ENCODE measurements around the gene PRAME. TPM values are rescaled to one million over a fixed set of nuclear protein-coding genes. Genes with fewer than 3 reads are reported as not detected.

PRAME gene
- total RNA-seq, 1 experiment from 2014 or later, result not detected

DNA sequence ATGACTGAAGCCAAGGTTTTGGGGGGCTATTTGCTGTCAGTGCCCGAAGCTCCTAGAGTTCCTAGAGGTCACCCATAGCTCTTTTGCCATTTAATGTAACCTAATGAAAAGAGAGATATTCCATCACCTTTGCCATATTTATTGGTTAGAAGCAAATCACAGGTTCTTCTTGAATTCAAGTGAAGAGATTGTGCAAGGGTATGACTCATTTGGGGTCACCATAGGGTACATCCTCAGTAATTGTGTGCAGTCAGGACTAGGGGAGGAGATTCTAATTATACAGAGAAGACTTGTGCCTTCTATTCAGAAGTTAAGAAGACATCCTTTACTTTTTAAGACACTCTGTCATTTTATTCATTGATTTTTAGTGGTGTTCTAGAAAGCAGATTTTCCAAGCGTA, 6.9 kb upstream of the PRAME start:
- intact Hi-C loops (cut with micrococcal nuclease; ENCODE audit: unreplicated experiment), result no loop called here
- no peaks in the 10 kb centered on the region for H3K9me3 ChIP-seq (ENCODE audit: insufficient read depth, low read depth)
- no TSS peak for BruUV-seq (replicated peaks)

GRCh38 chr22:22558071-22558971, 744 bp downstream of the PRAME start:
- CTCF ChIA-PET, result no interaction called here
- no TSS peak for BruUV-seq (replicated peaks)
- POLR2A ChIA-PET (ENCODE audit: unreplicated experiment), result no interaction called here
- Histone ChIP-seq H3K36me3 (ENCODE audit: low read depth) (no peaks in the 10 kb centered on the region), H3K27ac (no peak overlapping the region), H3K9me2 (ENCODE audit: insufficient read depth) (no peaks in the 10 kb centered on the region), H3K4me3 (no peak overlapping the region), H4K20me1 (ENCODE audit: insufficient read depth) (no peaks in the 10 kb centered on the region), H2AFZ (no peak overlapping the region), H3K9me3 (ENCODE audit: insufficient read depth, low read depth) (no peaks in the 10 kb centered on the region), H3K4me2 (no peak overlapping the region), H3K27me3 (ENCODE audit: insufficient read depth, low read depth) (no peaks in the 10 kb centered on the region), H3K4me1 (replicated peaks; ENCODE audit: insufficient read depth) (no peaks in the 10 kb centered on the region), H3F3A (ENCODE audit: insufficient read depth, low read depth) (no peaks in the 10 kb centered on the region), H3K79me2 (ENCODE audit: low read depth) (no peaks in the 10 kb centered on the region)
- no peak for DNase-seq
- intact Hi-C loops (cut with micrococcal nuclease; ENCODE audit: unreplicated experiment), result no loop called here
- TF ChIP-seq EZH2 (IDR thresholded peaks at IDR 0.05; ENCODE audit: low read depth) (no peak), CTCF (conservative IDR thresholded peaks at IDR 0.05) (no peak)

More for the DNA sequence above, 6.9 kb upstream of the PRAME start:
- H3K4me2 ChIP-seq, result no peak overlapping the region
- no peaks in the 10 kb centered on the region for H3K4me1 ChIP-seq (replicated peaks; ENCODE audit: insufficient read depth)
- CTCF ChIA-PET, result no interaction called here
- no peaks in the 10 kb centered on the region for H3K79me2 ChIP-seq (ENCODE audit: low read depth)
- peaks cover 21% of the 10 kb centered on the region; the same call in 1 of the 2 replicates for H3K27me3 ChIP-seq (ENCODE audit: insufficient read depth, low read depth)
- POLR2A ChIA-PET (ENCODE audit: unreplicated experiment), result interaction anchor here (0.5 kb wide), 1 partner anchor 21 kb away, joined by 3 read pairs; no protein-coding TSS in a partner anchor
- H3F3A ChIP-seq (ENCODE audit: insufficient read depth, low read depth), result no peaks in the 10 kb centered on the region
- no peaks in the 10 kb centered on the region for H4K20me1 ChIP-seq (ENCODE audit: insufficient read depth)
- no peak overlapping the region for H2AFZ ChIP-seq
- no peak overlapping the region for H3K4me3 ChIP-seq
- no peaks in the 10 kb centered on the region for H3K36me3 ChIP-seq (ENCODE audit: low read depth)
- H3K27ac ChIP-seq, result no peak overlapping the region
- H3K9me2 ChIP-seq (ENCODE audit: insufficient read depth), result no peaks in the 10 kb centered on the region
- TF ChIP-seq EZH2 (IDR thresholded peaks at IDR 0.05; ENCODE audit: low read depth), result no peak
- TF ChIP-seq CTCF (conservative IDR thresholded peaks at IDR 0.05), result no peak
- no peak for DNase-seq

DNA sequence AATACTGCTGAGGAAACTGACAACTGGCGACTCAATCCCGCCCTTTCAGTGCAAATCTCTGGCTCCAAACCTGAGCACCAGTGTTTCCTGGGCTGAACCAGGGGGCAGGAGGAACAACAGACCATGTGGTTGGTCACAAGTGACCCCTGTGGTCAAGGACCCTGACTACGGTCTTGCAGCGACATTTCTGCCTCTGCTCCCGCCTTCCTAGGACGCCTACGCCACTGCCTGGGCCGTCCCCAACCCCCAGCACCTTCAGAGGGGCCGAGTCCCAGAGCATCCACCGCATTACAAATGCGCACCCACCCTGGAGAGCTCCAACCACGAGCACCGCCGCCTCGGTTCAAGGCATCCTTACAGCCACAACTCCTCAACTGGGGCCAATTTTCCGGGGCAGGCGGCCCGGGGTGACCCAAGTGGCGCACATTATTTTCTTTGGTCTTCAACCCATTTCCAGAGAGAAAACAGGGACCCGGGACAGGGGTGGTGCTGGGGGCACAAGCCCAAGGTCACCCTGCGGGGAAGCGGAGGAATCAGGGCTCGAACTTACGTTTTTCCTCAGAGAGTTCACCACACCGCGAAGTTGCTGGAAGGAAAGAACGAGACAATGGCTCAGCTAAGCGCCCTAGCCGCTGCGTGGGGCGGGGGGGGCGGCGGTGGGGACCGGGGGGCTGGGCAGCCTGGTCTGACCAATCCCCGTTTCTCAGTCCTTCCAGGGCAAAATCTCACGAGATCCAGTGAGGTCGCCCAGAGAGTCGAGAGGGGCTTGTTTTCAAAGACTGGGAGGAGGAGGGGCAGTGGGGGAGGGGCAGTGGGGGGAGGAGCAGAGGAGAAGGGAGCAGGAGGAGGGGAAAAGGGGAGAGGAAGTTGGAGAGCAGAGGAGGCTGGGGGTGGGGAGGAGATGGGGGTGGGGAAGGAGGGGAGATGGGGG, 1.8 kb downstream of the PRAME start:
- no peaks in the 10 kb centered on the region for H3K9me2 ChIP-seq (ENCODE audit: insufficient read depth)
- no peaks in the 10 kb centered on the region for H3K79me2 ChIP-seq (ENCODE audit: low read depth)
- H3F3A ChIP-seq (ENCODE audit: insufficient read depth, low read depth), result no peaks in the 10 kb centered on the region
- TF ChIP-seq CTCF (conservative IDR thresholded peaks at IDR 0.05), result no peak
- TF ChIP-seq EZH2 (IDR thresholded peaks at IDR 0.05; ENCODE audit: low read depth), result no peak
- H4K20me1 ChIP-seq (ENCODE audit: insufficient read depth), result no peaks in the 10 kb centered on the region
- no peak overlapping the region for H2AFZ ChIP-seq
- no peaks in the 10 kb centered on the region for H3K27me3 ChIP-seq (ENCODE audit: insufficient read depth, low read depth)
- CTCF ChIA-PET, result no interaction called here
- no TSS peak for BruUV-seq (replicated peaks)
- POLR2A ChIA-PET (ENCODE audit: unreplicated experiment), result no interaction called here
- DNase-seq, result no peak
- no peaks in the 10 kb centered on the region for H3K36me3 ChIP-seq (ENCODE audit: low read depth)
- no peaks in the 10 kb centered on the region for H3K9me3 ChIP-seq (ENCODE audit: insufficient read depth, low read depth)
- intact Hi-C loops (cut with micrococcal nuclease; ENCODE audit: unreplicated experiment), result no loop called here
- no peak overlapping the region for H3K4me2 ChIP-seq
- no peak overlapping the region for H3K27ac ChIP-seq
- H3K4me1 ChIP-seq (replicated peaks; ENCODE audit: insufficient read depth), result no peaks in the 10 kb centered on the region
- no peak overlapping the region for H3K4me3 ChIP-seq
